ENCODE results near the gene SAFB. TPM values are rescaled to one million over a fixed set of nuclear protein-coding genes. Genes with fewer than 3 reads are reported as not detected.

The SAFB gene
- total RNA-seq, 2 experiments from 2014 or later, result 134 to 152 TPM

- no peak overlapping the region for H3K4me3 Mint-ChIP-seq
- DNase-seq, result no peak
- H3K27ac Mint-ChIP-seq, result no peak overlapping the region
- no peaks in the 10 kb centered on the region for H3K9me3 Mint-ChIP-seq (ENCODE audit: low read depth)
- CTCF ChIA-PET, result no interaction called here
- H3K36me3 Mint-ChIP-seq, result peaks cover 65% of the 10 kb centered on the region
- peaks cover 9% of the 10 kb centered on the region for H3K4me1 Mint-ChIP-seq
- no peak for ATAC-seq
- no peaks in the 10 kb centered on the region for H3K27me3 Mint-ChIP-seq
These were observed 22.5 kb downstream of the SAFB start for GRCh38 chr19:5645409-5645808.

- no peaks in the 10 kb centered on the region for H3K9me3 Mint-ChIP-seq (ENCODE audit: low read depth)
- ATAC-seq, result no peak
- CTCF ChIA-PET, result no interaction called here
- peaks cover 4% of the 10 kb centered on the region for H3K4me1 Mint-ChIP-seq
- H3K4me3 Mint-ChIP-seq, result no peak overlapping the region
- no peaks in the 10 kb centered on the region for H3K27me3 Mint-ChIP-seq
- peaks cover 68% of the 10 kb centered on the region for H3K36me3 Mint-ChIP-seq
- no peak overlapping the region for H3K27ac Mint-ChIP-seq
- no peak for DNase-seq
These were observed 23.8 kb downstream of the SAFB start for GRCh38 chr19:5646703-5647102.

- Mint-ChIP-seq H3K27me3 (no peaks in the 10 kb centered on the region), H3K27ac (no peak overlapping the region), H3K4me1 (no peaks in the 10 kb centered on the region), H3K36me3 (peaks cover 68% of the 10 kb centered on the region), H3K4me3 (no peak overlapping the region), H3K9me3 (ENCODE audit: low read depth) (no peaks in the 10 kb centered on the region)
- ATAC-seq (no peak), DNase-seq (no peak)
- CTCF ChIA-PET, result no interaction called here
These were observed 25.6 kb downstream of the SAFB start for GRCh38 chr19:5648464-5648863.

- CTCF ChIA-PET, result no interaction called here
- H3K27ac Mint-ChIP-seq, result no peak overlapping the region
- no peak overlapping the region for H3K4me3 Mint-ChIP-seq
- DNase-seq (no peak), ATAC-seq (no peak)
- peaks cover 67% of the 10 kb centered on the region for H3K36me3 Mint-ChIP-seq
- H3K4me1 Mint-ChIP-seq, result no peaks in the 10 kb centered on the region
- H3K27me3 Mint-ChIP-seq, result no peaks in the 10 kb centered on the region
- H3K9me3 Mint-ChIP-seq (ENCODE audit: low read depth), result no peaks in the 10 kb centered on the region
These were observed 28.5 kb downstream of the SAFB start for GRCh38 chr19:5651361-5651760.

- no peaks in the 10 kb centered on the region for H3K27me3 Mint-ChIP-seq
- peaks cover 61% of the 10 kb centered on the region for H3K36me3 Mint-ChIP-seq
- CTCF ChIA-PET, result no interaction called here
- no peak overlapping the region for H3K27ac Mint-ChIP-seq
- H3K4me3 Mint-ChIP-seq, result no peak overlapping the region
- DNase-seq (no peak), ATAC-seq (no peak)
- H3K9me3 Mint-ChIP-seq (ENCODE audit: low read depth), result no peaks in the 10 kb centered on the region
- H3K4me1 Mint-ChIP-seq, result no peaks in the 10 kb centered on the region
These were observed 29.4 kb downstream of the SAFB start for GRCh38 chr19:5652261-5652660.

GRCh38 chr19:5654931-5655330, 32.0 kb downstream of the SAFB start:
- Mint-ChIP-seq H3K4me3 (no peak overlapping the region), H3K36me3 (peaks cover 62% of the 10 kb centered on the region)

GRCh38 chr19:5655412-5655811, 32.5 kb downstream of the SAFB start:
- no peak overlapping the region for H3K4me3 Mint-ChIP-seq
- ATAC-seq, result no peak
- H3K36me3 Mint-ChIP-seq, result peaks cover 60% of the 10 kb centered on the region
- CTCF ChIA-PET, result interaction anchor here (1.1 kb wide), 1 partner anchor 9 kb away, joined by 3 read pairs; no protein-coding TSS in a partner anchor
- H3K27me3 Mint-ChIP-seq, result no peaks in the 10 kb centered on the region
- no peak for DNase-seq
- H3K9me3 Mint-ChIP-seq (ENCODE audit: low read depth), result no peaks in the 10 kb centered on the region
- no peak overlapping the region for H3K27ac Mint-ChIP-seq
- H3K4me1 Mint-ChIP-seq, result no peaks in the 10 kb centered on the region

More at GRCh38 chr19:5654931-5655330, 32.0 kb downstream of the SAFB start:
- Mint-ChIP-seq H3K27me3 (no peaks in the 10 kb centered on the region), H3K27ac (no peak overlapping the region), H3K9me3 (ENCODE audit: low read depth) (no peaks in the 10 kb centered on the region), H3K4me1 (no peaks in the 10 kb centered on the region)
- ATAC-seq, result no peak
- CTCF ChIA-PET, result interaction anchor here (0.5 to 1.1 kb wide), 2 partner anchors 9 to 31 kb away, joined by 3 read pairs; no protein-coding TSS in a partner anchor
- DNase-seq, result no peak

- Mint-ChIP-seq H3K27ac (no peak overlapping the region), H3K4me3 (no peak overlapping the region), H3K36me3 (peaks cover 52% of the 10 kb centered on the region), H3K4me1 (peaks cover 23% of the 10 kb centered on the region), H3K27me3 (no peaks in the 10 kb centered on the region), H3K9me3 (ENCODE audit: low read depth) (no peaks in the 10 kb centered on the region)
- DNase-seq (no peak), ATAC-seq (no peak)
- CTCF ChIA-PET, result interaction anchor here (1.5 kb wide), 1 partner anchor 31 kb away, joined by 5 read pairs; no protein-coding TSS in a partner anchor
These were observed 38.6 kb downstream of the SAFB start for GRCh38 chr19:5661483-5661882.

GRCh38 chr19:5663904-5664303, 41.0 kb downstream of the SAFB start:
- H3K4me1 Mint-ChIP-seq, result peaks cover 23% of the 10 kb centered on the region
- CTCF ChIA-PET, result interaction anchor here (1.3 kb wide), 2 partner anchors 9 to 11 kb away, joined by 3 read pairs; no protein-coding TSS in a partner anchor
- no peak overlapping the region for H3K4me3 Mint-ChIP-seq
- no peak overlapping the region for H3K27ac Mint-ChIP-seq
- H3K36me3 Mint-ChIP-seq, result peaks cover 55% of the 10 kb centered on the region
- ATAC-seq, result no peak
- no peak for DNase-seq
- no peaks in the 10 kb centered on the region for H3K9me3 Mint-ChIP-seq (ENCODE audit: low read depth)
- H3K27me3 Mint-ChIP-seq, result no peaks in the 10 kb centered on the region

GRCh38 chr19:5664515-5664914, 41.6 kb downstream of the SAFB start:
- ATAC-seq (no peak), DNase-seq (no peak)
- Mint-ChIP-seq H3K36me3 (peaks cover 58% of the 10 kb centered on the region), H3K4me1 (peaks cover 23% of the 10 kb centered on the region), H3K9me3 (ENCODE audit: low read depth) (no peaks in the 10 kb centered on the region), H3K4me3 (no peak overlapping the region), H3K27ac (peak overlapping the region; percentile 31), H3K27me3 (no peaks in the 10 kb centered on the region)
- CTCF ChIA-PET, result interaction anchor here (1.3 kb wide), 2 partner anchors 9 to 10 kb away, joined by 3 read pairs; no protein-coding TSS in a partner anchor

- CTCF ChIA-PET, result interaction anchor here (2.0 kb wide), 1 partner anchor 21 kb away, joined by 6 read pairs; no protein-coding TSS in a partner anchor
- peak overlapping the region; percentile 15 for H3K27ac Mint-ChIP-seq
These were observed 43.1 kb downstream of the SAFB start for GRCh38 chr19:5665781-5666513.

GRCh38 chr19:5666921-5667610, 44.2 kb downstream of the SAFB start:
- H3K36me3 Mint-ChIP-seq, result peaks cover 50% of the 10 kb centered on the region
- H3K4me1 Mint-ChIP-seq, result peaks cover 27% of the 10 kb centered on the region
- no peak overlapping the region for H3K27ac Mint-ChIP-seq
- no peak overlapping the region for H3K4me3 Mint-ChIP-seq
- no peaks in the 10 kb centered on the region for H3K27me3 Mint-ChIP-seq
- CTCF ChIA-PET, result interaction anchor here (2.0 kb wide), 1 partner anchor 20 kb away, joined by 6 read pairs; no protein-coding TSS in a partner anchor
- DNase-seq, result no peak
- H3K9me3 Mint-ChIP-seq (ENCODE audit: low read depth), result no peaks in the 10 kb centered on the region
- ATAC-seq, result no peak

More at GRCh38 chr19:5665781-5666513, 43.1 kb downstream of the SAFB start:
- no peak for ATAC-seq
- peaks cover 52% of the 10 kb centered on the region for H3K36me3 Mint-ChIP-seq
- H3K27me3 Mint-ChIP-seq, result no peaks in the 10 kb centered on the region
- H3K4me3 Mint-ChIP-seq, result no peak overlapping the region
- no peak for DNase-seq
- peaks cover 25% of the 10 kb centered on the region for H3K4me1 Mint-ChIP-seq
- no peaks in the 10 kb centered on the region for H3K9me3 Mint-ChIP-seq (ENCODE audit: low read depth)

GRCh38 chr19:5667751-5668271, 44.9 kb downstream of the SAFB start:
- Mint-ChIP-seq H3K27me3 (no peaks in the 10 kb centered on the region), H3K4me3 (no peak overlapping the region), H3K36me3 (peaks cover 50% of the 10 kb centered on the region), H3K9me3 (ENCODE audit: low read depth) (no peaks in the 10 kb centered on the region), H3K27ac (no peak overlapping the region), H3K4me1 (peaks cover 27% of the 10 kb centered on the region)
- CTCF ChIA-PET, result interaction anchor here (2.0 kb wide), 1 partner anchor 19 kb away, joined by 6 read pairs; no protein-coding TSS in a partner anchor
- no peak for ATAC-seq
- DNase-seq, result no peak
